Hematopoietic multipotent progenitor cell treated with erythropoietin and hydrocortisone succinate and interleukin-3 and kit ligand, for 6 days (in vitro differentiated cells): Measurements from ENCODE around the gene NOTCH1.
A peak's percentile ranks its signal among the peaks of the same experiment; 100 is the strongest.

Experiments used
- DNase-seq: peaks from one replicate; pipeline ENCODE4 v3.0.0-alpha.2; 2015

NOTCH1 gene

DNA sequence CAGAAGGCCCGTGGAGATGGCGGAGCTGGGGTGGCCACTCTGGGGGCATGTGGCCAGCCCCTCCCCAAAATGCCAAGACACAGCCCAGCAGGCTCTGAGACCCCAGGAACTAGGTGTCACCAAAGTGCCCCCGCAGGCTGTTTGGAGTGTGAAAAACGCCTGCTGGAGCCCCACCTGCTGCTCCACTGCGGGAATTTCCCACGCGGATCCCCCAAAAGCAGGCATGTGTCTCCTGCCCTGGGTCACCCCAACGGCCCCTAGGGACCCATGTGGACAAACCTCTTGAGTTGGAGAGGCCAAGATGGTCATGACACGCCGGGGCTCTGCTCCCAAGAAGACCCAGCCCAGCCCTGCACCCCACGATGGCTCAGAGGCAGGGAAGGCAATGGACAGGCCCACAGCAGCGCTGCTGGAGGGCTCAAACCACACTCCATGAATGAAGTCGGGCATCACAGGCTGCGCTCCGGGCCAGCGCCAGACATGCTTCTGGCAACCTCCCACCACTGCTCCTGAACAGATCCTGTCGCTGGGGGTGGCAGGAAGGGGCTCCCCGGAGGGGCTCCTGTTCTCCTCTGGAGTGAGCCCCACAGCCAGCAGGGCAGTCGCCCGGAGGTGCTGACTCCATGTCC is 15.3 kb downstream of the NOTCH1 start:
- DNase-seq: no peak

GRCh38 chr9:136529516-136530460 is 16.1 kb downstream of the NOTCH1 start:
- DNase-seq: peak; percentile 27

- DNase-seq: no peak
Observed at GRCh38 chr9:136528716-136529341, 17.0 kb downstream of the NOTCH1 start.

- no peak for DNase-seq
Observed at GRCh38 chr9:136527721-136528710, 17.8 kb downstream of the NOTCH1 start.

- DNase-seq: no peak
Observed at GRCh38 chr9:136527131-136527530, 18.7 kb downstream of the NOTCH1 start.

DNA sequence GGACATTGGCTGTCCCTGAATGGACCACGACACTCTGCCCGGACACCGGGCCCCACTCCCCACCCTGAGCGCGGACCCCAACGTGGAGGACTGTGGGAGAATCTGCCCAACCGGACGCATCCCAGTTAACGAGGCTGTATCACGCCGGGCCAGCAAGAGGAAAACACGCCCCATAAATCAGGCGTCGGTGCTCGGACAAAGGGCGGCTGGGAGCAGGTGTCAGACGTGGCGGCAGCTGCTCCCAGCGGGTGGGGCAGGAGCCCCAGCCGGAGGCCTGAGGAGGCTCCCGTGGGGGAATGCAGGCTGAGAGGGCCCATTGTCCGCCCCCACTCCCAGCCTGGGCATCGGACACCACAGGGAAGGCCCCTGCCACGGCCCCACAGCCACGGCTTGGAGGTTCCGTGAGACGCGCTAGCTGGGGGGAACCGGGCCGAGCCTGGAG is 19.2 kb downstream of the NOTCH1 start:
- no peak for DNase-seq

DNA sequence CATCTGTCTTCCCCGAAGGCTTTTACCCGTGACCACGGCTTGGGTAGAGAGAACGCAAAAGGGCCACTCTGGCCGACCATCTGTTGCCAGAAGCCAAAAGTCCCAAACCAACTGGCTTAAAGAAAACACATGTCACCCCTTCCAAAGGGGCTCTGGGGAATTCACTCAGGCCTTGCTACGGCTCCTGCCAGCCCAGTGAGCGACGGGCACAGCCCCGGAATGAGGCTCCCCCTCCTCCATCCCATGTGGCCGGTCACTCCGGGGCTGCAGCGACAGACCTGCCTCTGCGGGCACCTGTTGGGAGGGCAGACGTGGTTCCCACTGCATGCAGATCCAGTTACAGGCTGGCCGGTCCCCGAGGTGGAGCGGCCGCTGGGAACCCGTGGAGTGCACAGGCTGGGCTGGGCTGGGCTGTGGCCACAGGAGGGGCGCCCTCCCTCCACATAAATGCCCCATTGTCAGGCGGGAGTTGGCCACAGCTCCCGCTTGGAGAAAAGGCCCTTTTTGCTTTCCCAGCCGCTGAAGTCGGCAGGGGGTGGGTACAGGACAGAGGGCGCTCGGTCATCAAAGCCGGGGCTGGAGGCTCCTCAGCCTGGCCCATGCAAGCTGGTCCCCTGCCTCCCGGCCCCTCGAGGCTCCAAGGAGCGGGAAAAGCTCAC is 19.9 kb downstream of the NOTCH1 start:
- no peak for DNase-seq

DNA sequence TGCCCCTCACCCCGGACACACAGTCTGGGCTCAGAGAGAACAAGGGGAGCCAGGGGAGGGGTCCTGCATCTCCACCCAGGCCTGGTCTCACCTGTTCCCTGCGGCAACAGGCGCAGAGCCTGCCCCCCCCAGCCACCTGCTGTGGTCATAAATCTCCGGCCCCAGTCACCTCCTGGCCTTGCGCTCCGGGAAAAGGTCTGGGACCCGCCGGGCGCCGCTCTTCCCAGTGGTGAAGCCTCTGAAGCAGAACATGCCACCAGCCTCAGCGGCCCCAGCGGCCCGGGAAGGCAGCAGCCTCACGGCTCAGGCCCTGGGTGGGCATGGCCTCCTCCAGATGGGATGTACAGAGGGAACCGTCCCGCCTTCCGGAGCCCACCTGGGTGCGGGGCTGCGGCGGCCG is 20.6 kb downstream of the NOTCH1 start:
- DNase-seq: no peak

DNA sequence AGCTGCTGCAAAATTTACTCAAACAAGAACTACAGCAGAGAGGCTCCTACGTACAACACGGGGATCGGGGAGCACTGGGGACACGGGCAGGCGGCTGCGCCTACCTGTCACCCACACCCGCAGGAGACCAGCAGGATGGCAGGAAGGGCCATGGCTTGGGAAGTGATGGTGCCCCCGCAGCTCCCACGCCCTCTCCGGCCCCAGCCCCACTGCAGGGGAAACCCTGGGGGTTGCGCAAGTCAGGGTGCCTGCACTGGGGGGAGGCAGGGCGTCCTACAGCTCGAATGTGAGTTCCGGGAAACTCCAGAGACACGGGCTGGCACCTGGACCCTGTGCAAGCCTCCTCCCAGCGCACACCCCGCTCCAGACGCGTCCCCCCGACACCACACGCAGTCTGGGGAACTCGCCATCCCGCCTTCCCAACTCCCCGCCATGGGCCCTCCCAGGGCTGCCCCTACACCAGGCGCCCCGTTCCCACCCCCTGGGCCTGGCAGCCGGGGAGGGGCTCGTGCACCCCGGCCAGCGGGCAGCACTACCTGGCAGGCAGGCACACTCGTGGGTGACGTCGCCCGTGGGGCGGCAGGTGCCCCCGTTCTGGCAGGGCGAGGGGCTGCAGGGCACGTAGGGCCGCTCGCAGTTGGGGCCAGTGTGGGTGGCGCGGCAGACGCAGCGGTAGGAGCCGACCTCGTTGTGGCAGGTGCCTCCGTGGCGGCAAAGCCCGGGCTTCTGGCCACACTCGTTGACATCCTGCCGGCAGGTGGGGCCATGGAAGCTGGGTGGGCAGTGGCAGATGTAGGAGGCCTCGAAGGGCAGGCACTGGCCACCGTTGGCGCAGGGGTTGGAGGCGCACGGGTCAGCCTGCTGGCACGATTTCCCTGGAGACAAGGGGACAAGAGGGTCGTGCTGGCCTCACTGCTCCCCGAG is 23.3 kb downstream of the NOTCH1 start:
- no peak for DNase-seq

DNA sequence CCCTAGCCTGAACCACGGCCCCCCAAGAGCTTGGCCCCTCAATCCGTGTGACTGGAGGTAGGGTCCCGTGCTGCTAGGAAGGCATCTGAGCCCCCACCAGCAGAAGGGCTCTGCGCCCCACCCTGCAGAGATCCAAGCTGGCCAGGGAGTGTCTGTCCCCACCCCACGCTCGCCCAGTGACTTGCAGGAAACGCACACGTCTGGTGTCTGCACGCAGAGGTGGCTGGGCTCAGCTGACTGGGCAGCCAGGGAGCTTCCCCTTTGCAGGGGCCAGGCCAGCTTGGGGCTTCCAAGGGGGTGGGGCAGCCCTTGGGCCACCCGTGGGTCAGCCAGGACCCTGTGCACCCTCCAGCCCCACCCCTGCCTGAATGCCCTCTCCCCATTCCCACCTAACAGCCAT is 24.3 kb downstream of the NOTCH1 start:
- peak; percentile 39 for DNase-seq

DNA sequence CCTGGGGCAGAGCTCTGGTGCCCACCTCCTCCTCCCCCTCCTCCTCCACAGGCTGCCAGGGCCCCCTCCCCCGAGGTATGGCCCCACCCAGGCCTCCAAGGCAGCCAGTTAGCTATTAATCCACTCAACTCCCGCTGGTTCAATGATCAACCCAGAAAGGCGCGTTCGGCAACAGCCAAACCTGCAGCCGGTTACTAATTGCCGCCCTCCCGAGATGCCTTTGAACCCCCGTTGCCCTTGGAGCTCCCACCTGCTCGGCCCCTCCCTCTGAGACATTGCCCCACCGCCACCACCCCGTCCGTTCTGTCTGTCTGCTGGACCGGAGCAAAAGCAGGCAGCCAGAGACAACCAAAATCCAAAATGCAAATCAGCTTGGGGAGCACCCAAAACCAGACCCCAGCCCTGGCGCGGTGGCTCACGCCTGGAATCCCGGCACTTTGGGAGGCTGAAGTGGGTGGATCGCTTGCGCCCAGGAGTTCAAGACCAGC is 25.8 kb downstream of the NOTCH1 start:
- DNase-seq: no peak

- DNase-seq: no peak
Observed at GRCh38 chr9:136519263-136520052, 26.4 kb downstream of the NOTCH1 start.

- DNase-seq: no peak
Observed at GRCh38 chr9:136518623-136519022, 27.2 kb downstream of the NOTCH1 start.

DNA sequence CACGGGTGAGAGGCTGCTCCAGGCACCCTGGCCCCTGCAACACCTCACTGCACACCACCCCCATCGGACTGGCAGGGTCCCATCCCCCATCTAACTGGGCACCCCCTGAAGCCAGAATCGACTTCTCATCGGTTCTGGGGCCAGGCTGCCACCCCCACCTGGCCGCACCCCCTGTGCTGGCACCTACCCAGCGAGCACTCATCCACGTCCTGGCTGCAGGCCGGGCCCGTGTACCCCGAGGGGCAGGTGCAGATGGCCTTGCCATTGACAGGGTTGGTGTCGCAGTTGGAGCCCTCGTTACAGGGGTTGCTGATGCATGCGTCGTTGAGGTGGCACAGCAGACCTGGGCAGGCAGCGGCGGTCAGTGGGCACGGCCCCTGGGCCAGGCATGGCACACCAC is 27.9 kb downstream of the NOTCH1 start:
- no peak for DNase-seq

GRCh38 chr9:136517012-136517743 is 28.7 kb downstream of the NOTCH1 start:
- DNase-seq: no peak

DNA sequence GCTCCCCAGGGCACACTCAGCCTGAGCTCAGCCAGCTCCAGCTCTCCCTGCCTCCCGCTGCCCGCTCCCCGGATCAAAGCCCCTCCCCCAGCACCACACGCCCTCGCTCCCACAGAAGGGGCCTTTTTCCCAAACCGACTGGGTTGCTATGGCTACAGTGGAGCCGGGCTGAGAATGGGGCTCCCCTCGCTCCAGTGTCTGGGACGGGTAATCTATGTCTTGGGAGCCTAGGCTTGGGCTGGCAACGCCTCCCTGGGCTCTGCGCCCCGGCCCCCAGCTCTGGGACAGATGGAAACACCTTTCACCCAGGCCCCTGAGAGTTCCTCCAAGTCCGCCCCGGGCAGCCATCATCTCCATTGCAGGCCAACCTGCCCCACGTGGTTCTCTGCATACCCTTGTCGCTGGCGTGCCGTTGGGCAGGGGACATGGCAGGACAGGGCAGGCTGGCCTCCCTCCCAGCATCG is 29.6 kb downstream of the NOTCH1 start:
- no peak for DNase-seq

DNA sequence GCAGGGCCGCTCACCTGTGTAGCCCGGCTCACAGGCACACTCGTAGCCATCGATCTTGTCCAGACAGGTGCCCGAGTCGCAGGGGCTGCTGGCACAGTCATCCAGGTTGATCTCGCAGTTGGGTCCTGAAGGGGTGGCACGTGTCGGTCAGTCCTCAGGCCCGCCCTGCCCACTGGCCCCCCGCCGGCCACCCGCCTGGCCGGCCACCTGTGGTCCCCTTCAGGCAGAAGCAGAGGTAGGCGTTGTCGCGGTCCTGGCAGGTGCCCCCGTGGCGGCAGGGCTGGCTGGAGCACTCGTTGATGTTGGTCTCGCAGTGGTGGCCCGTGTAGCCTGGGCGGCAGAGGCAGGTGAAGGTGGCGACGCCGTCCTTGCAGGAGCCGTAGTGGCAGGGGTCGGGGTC is 30.6 kb downstream of the NOTCH1 start:
- DNase-seq: no peak

GRCh38 chr9:136514022-136514714 is 31.7 kb downstream of the NOTCH1 start:
- peak; percentile 19 for DNase-seq
